Measurements from ENCODE around the gene RNF34. TPM values are rescaled to one million over a fixed set of nuclear protein-coding genes. Genes with fewer than 3 reads are reported as not detected.
A peak's percentile ranks its signal among the peaks of the same experiment; 100 is the strongest.

RNF34 gene
- total and polyA plus RNA-seq, 2 of the 13 experiments (the other 11 are each of a cell fraction or from before 2014, with no cell fraction given), result 36.8 to 53.2 TPM

- TF ChIP-seq REXO4 (CRISPR knock-in tag; IDR thresholded peaks at IDR 0.05; ENCODE audit: borderline replicate concordance) (no peak), KLF11 (CRISPR knock-in tag; IDR thresholded peaks at IDR 0.05) (no peak), RARA (CRISPR knock-in tag; IDR thresholded peaks at IDR 0.05) (peak; percentile 25; the same call in 1 of the 2 replicates), CSRNP2 (CRISPR knock-in tag; conservative IDR thresholded peaks at IDR 0.05; ENCODE audit: low read depth) (no peak), ZNF629 (CRISPR knock-in tag; conservative IDR thresholded peaks at IDR 0.05) (no peak), HNRNPL (IDR thresholded peaks at IDR 0.05; ENCODE audit: low read depth, low read length) (no peak), RORA (CRISPR knock-in tag; IDR thresholded peaks at IDR 0.05) (no peak), ZFP37 (CRISPR knock-in tag; IDR thresholded peaks at IDR 0.05; ENCODE audit: borderline replicate concordance) (no peak), AHDC1 (CRISPR knock-in tag; IDR thresholded peaks at IDR 0.05; ENCODE audit: borderline replicate concordance) (0 out of 2 replicates have a peak, but pooled peaks have one; percentile 21), ZNF770 (CRISPR knock-in tag; IDR thresholded peaks at IDR 0.05) (peak; percentile 98), MLXIP (CRISPR knock-in tag; IDR thresholded peaks at IDR 0.05; ENCODE audit: borderline replicate concordance) (no peak), HNF1B (CRISPR knock-in tag; IDR thresholded peaks at IDR 0.05) (peak; percentile 68; the same call in 1 of the 2 replicates)
Observed at GRCh38 chr12:121376754-121377697, 22.9 kb upstream of the RNF34 start (continued).
